Stimulated activated naive CD8-positive, alpha-beta T cell treated with anti-CD3 and anti-CD28 coated beads, Interleukin-15, amount 100 ng/mL, for 72 hours (primary cell): ENCODE data around the gene TSPAN31.

Source experiments
- ATAC-seq: fragments of 150-1000 bp; cut with Tn5 transposase; 2 replicates; pipeline ENCODE4 v1.10.0; 2021; ENCODE audit warnings: mild to moderate bottlenecking, moderate library complexity
- DNase-seq, 2 donors: peaks; one replicate each; pipeline ENCODE4 v3.0.0; 2021 to 2022
- H3K27ac Mint-ChIP-seq, 2 donors: one replicate each; pipeline ENCODE4 v1.8.0; 2022; ENCODE audit warnings: mild to moderate bottlenecking in 2 of 2, mixed read lengths in 2 of 2, moderate library complexity in 2 of 2
- H3K27me3 Mint-ChIP-seq: one replicate; pipeline ENCODE4 v1.8.0; 2022; ENCODE audit warnings: mixed read lengths
- H3K4me1 Mint-ChIP-seq: one replicate; pipeline ENCODE4 v1.8.0; 2022; ENCODE audit warnings: mild to moderate bottlenecking, mixed read lengths
- H3K4me3 Mint-ChIP-seq, 2 donors: one replicate each; pipeline ENCODE4 v1.8.0; 2022; ENCODE audit warnings: mild to moderate bottlenecking in 2 of 2, mixed read lengths in 2 of 2, moderate library complexity in 1 of 2
- H3K9me3 Mint-ChIP-seq, 2 donors: one replicate each; pipeline ENCODE4 v1.8.0; 2022; ENCODE audit warnings: mixed read lengths in 2 of 2

The TSPAN31 gene

GRCh38 chr12:57751788-57752667, 7.2 kb downstream of the TSPAN31 start, which contains the start of gene CDK4:
TSS of gene CDK4 (minus strand) at chr12:57752310. CDS start at chr12:57751717, 593 bp downstream.
- H3K4me1 Mint-ChIP-seq, result peaks cover 76% of the 10 kb centered on the region
- H3K27me3 Mint-ChIP-seq, result no peaks in the 10 kb centered on the region
- ATAC-seq (peak; percentile 82), DNase-seq (peak; percentile 99 to 100)
- H3K4me3 Mint-ChIP-seq, result peak within 1 kb of the TSS; percentile 93 to 97
- no peaks in the 10 kb centered on the region for H3K9me3 Mint-ChIP-seq
- H3K27ac Mint-ChIP-seq, result peak within 1 kb of the TSS; percentile 97 to 98

DNA sequence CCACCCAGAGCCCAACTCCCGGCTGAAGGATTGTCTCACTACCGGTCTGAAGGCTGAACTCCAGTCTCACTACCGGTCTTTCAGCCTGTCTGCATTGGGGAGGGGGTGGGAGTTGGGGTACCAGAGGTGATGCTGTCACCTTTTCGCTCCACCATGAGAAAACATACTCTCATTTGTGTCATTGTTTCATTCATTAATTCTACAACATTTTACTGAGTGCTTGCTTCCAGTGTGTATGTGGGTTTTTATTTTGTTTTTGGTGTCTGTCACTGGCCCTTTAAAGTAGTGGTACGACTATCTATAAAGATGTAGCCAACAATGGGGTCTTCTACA, 7.8 kb downstream of the TSPAN31 start:
- Mint-ChIP-seq H3K4me1 (peaks cover 72% of the 10 kb centered on the region), H3K4me3 (peak overlapping the region; percentile 93 to 97), H3K27me3 (no peaks in the 10 kb centered on the region), H3K9me3 (no peaks in the 10 kb centered on the region), H3K27ac (peak overlapping the region; percentile 14 to 54)
- DNase-seq (no peak), ATAC-seq (no peak)

DNA sequence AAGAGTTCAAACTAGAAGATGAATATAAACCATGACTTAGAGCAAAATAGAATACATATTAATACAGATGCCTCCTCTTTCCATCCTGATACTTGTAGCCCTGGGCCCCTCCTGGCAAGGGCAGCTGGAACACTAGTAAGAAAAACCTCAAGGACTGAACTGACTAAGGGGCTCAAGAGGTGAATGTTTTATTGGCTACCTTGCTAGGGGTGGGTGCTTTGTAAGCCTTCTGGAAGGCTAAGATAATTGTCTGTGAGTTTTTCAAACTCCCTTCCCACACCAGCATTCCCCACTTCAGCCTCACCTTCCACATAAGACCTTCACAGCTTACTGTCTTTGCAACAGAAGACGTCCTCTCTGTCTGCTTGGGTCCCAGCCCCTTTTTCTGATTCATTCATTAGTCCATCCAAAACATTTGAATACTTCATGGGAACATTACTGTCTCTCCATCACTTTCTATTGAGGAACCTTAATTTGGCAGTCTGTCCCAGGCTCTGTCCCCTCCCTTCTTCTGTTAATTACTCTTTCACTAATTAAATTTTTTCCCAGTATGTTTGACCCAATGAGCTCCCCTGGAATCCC, 9.0 kb downstream of the TSPAN31 start:
- Mint-ChIP-seq H3K4me1 (peaks cover 70% of the 10 kb centered on the region), H3K27me3 (no peaks in the 10 kb centered on the region)

DNA sequence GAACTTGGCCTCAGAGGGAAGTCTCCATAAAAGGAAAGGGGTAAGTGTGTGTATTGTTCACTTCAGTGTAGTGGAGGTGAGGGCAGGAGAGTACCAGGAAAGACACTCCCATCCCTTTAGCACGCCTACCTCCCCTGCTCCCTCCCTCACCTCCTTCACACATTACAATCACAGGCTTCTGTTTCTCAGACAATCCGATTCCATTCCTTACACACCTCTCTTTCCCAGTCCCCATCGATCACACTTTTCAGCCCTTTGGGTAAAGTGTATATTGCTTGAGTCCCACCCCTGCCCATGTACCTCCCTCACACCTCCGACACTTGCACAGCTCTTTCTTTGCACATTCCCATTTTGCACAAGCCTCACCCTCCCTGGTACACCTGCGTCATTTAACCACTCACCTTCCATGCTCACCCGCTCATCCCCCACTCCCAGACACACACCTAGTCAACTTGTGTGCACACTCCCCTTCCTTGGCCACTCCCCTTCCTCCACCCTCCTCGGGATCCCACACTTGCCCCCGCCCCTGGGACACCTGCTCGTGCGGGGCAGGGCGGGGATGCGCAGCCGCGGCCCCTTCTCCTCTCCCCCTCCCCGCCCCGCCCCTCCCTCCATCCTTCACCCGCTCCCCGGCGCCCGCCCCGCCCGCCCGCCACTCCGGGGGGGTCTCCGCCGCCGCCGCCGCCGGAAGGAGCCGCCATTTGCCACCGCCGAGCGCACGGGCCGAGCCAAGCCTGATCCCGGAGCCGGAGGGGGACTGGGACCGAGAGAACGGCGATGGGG, 9.8 kb downstream of the TSPAN31 start, which contains the start of gene MARCHF9:
TSS of gene MARCHF9 (plus strand) at position 693 of the 783 bp plus-strand sequence. CDS start 426 bp downstream, outside the sequence.
- peak within 1 kb of the TSS in 1 of 2 donors; percentile 13 for H3K27ac Mint-ChIP-seq
- DNase-seq (peak; percentile 67 to 81), ATAC-seq (peak; percentile 50)
- H3K27me3 Mint-ChIP-seq, result no peaks in the 10 kb centered on the region
- H3K4me3 Mint-ChIP-seq, result peak within 1 kb of the TSS; percentile 92 to 93
- peaks cover 70% of the 10 kb centered on the region for H3K4me1 Mint-ChIP-seq
- H3K9me3 Mint-ChIP-seq, result no peaks in the 10 kb centered on the region

More for the DNA sequence above, 9.0 kb downstream of the TSPAN31 start:
- DNase-seq, result no peak
- ATAC-seq, result no peak
- Mint-ChIP-seq H3K27ac (peak overlapping the region in 1 of 2 donors; percentile 13), H3K4me3 (peak overlapping the region; percentile 77), H3K9me3 (no peaks in the 10 kb centered on the region)

DNA sequence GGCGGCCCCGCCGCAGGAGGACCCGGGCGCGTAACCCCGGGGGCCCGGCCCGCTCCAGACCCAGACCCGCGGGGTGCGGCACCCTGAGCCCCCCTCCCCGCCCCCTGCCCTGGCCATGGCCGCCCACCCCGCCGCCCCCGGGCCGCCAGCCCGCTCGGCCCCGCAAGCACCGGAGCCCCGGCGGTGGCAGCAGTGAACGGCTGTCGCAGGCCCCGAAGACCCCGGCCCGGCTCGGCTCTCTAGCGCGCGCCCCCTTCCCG, 10.3 kb downstream of the TSPAN31 start:
- no peaks in the 10 kb centered on the region for H3K9me3 Mint-ChIP-seq
- no peak for DNase-seq
- H3K4me1 Mint-ChIP-seq, result peaks cover 70% of the 10 kb centered on the region
- H3K4me3 Mint-ChIP-seq, result peak overlapping the region; percentile 40 to 77
- no peak overlapping the region for H3K27ac Mint-ChIP-seq
- H3K27me3 Mint-ChIP-seq, result no peaks in the 10 kb centered on the region
- no peak for ATAC-seq

GRCh38 chr12:57755454-57756372, 10.9 kb downstream of the TSPAN31 start:
- Mint-ChIP-seq H3K4me3 (peak overlapping the region; percentile 92 to 93), H3K27me3 (no peaks in the 10 kb centered on the region), H3K27ac (peak overlapping the region; percentile 31 to 87), H3K4me1 (peaks cover 64% of the 10 kb centered on the region), H3K9me3 (no peaks in the 10 kb centered on the region)
- no peak for DNase-seq
- ATAC-seq, result no peak

DNA sequence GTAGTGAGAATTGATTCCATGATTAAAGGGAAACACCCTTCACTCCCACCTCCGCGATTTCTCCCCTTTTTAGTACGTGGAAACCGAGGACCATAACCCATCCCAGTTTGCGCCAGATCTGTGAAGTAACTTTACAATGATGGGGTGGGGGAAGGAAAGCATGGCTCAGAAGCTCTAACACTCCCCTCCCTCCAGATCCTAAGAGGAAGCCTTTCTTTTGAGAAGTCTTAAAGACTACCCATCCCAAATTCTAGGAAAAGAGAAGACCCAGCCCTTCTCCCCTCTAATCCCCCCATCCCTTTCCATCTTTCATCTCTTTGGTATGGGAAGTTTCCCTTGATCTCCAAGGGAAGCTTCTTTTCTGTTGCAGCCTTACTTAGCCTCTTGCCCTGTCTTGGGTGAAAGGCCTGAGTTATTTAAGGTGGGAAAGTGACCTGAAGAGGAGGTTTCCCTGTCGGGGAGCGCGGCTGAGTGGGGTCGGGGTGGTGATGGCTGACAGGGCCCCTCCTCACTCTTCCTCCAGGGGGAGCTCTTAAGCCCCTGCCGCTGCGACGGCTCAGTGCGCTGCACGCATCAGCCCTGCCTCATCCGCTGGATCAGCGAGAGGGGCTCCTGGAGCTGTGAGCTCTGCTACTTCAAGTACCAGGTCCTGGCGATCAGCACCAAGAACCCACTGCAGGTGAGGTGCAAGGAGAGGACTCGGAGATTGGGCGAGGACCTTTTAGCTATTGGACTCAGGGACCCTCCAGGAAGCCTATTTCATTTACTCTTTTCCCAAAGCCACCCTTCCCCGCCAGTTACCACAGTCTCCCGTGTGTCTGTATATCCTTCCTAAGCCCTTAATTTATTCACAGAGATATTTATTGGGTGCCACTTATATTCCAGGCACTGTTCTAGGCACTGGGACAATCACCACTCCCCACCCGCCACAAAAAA, 11.8 kb downstream of the TSPAN31 start:
- ATAC-seq (peak; percentile 44), DNase-seq (peak; percentile 75 to 76)
- peak overlapping the region; percentile 87 for H3K27ac Mint-ChIP-seq
- peak overlapping the region; percentile 92 to 93 for H3K4me3 Mint-ChIP-seq
- no peaks in the 10 kb centered on the region for H3K9me3 Mint-ChIP-seq
- H3K27me3 Mint-ChIP-seq, result no peaks in the 10 kb centered on the region
- H3K4me1 Mint-ChIP-seq, result peaks cover 64% of the 10 kb centered on the region

DNA sequence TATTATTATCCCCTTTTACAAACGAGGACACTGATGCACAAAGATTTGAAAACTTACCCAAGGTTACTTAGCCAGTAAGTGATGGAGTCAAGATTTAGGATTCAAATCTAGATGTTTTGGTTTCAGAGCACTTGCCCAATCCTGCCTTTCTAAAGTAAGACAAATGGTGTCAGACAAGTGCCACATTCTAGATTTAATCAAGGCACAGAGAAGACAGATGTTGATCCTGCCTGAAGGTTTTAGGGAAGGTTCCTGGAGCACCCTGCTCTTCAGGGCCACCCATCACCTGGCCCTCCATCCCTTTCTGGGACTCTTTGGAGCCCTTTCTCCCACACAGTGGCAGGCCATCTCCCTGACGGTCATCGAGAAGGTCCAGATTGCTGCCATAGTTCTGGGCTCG, 12.9 kb downstream of the TSPAN31 start:
- H3K4me1 Mint-ChIP-seq, result peaks cover 64% of the 10 kb centered on the region
- no peaks in the 10 kb centered on the region for H3K27me3 Mint-ChIP-seq
- no peak overlapping the region for H3K4me3 Mint-ChIP-seq
- DNase-seq (no peak), ATAC-seq (no peak)
- no peak overlapping the region for H3K27ac Mint-ChIP-seq
- no peaks in the 10 kb centered on the region for H3K9me3 Mint-ChIP-seq

GRCh38 chr12:57758552-57759359, 13.9 kb downstream of the TSPAN31 start:
- Mint-ChIP-seq H3K4me1 (peaks cover 59% of the 10 kb centered on the region), H3K27me3 (no peaks in the 10 kb centered on the region), H3K4me3 (no peak overlapping the region), H3K9me3 (no peaks in the 10 kb centered on the region), H3K27ac (no peak overlapping the region)
- ATAC-seq (no peak), DNase-seq (no peak)

GRCh38 chr12:57759360-57759980, 14.6 kb downstream of the TSPAN31 start:
- DNase-seq (no peak), ATAC-seq (peak; percentile 42)
- Mint-ChIP-seq H3K4me1 (peaks cover 59% of the 10 kb centered on the region), H3K4me3 (no peak overlapping the region), H3K27me3 (no peaks in the 10 kb centered on the region), H3K27ac (no peak overlapping the region), H3K9me3 (no peaks in the 10 kb centered on the region)

GRCh38 chr12:57760347-57760982, 15.6 kb downstream of the TSPAN31 start:
- no peaks in the 10 kb centered on the region for H3K27me3 Mint-ChIP-seq
- peaks cover 65% of the 10 kb centered on the region for H3K4me1 Mint-ChIP-seq
- no peak overlapping the region for H3K27ac Mint-ChIP-seq
- no peak overlapping the region for H3K4me3 Mint-ChIP-seq
- no peak for DNase-seq
- no peaks in the 10 kb centered on the region for H3K9me3 Mint-ChIP-seq
- no peak for ATAC-seq

DNA sequence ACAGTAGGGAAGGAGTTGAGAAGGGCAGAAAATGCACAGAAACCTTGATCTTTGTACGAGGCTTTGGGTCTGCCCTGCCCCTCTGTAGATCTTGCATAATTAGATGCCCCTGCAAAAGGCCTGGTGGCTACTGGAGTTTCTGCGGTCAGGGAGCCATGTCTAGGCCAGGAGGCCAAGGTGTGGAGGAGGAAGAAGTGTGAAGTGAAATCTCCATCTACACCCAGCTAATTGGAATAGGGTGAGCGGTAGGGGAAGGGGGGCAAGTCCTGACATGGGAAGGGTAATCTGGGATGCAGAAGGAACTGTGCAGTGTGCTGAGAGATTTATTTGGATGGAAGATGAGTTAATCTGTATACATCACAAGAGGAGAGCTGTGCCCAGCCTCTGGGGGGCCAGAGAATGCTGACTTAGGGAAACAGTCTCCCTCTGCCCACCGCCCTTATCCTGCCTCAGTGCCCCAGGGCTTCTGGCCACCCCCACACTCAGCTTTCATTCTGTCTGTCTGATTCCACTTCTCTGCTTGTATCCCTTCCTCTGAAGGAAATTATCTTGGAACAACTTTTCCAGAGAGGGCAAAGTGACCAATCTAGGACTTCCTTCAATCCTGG, 16.7 kb downstream of the TSPAN31 start:
- H3K4me3 Mint-ChIP-seq, result no peak overlapping the region
- ATAC-seq, result no peak

More for the DNA sequence above, 16.7 kb downstream of the TSPAN31 start:
- no peak for DNase-seq
- Mint-ChIP-seq H3K27ac (no peak overlapping the region), H3K9me3 (no peaks in the 10 kb centered on the region), H3K27me3 (peaks cover 4% of the 10 kb centered on the region), H3K4me1 (peaks cover 70% of the 10 kb centered on the region)
